Cortex of kidney (tissue), 1 donor: ENCODE results near the gene BLCAP.
"Not testable (repeated sequence)": the region's sequence is repeated elsewhere in the genome, so short reads cannot be mapped to it uniquely, and the experiment has no call there.

Experiments
- DNase-seq: peaks from one replicate; lab custom pipeline; 2025; lab: John Stamatoyannopoulos, UW

Gene BLCAP

DNA sequence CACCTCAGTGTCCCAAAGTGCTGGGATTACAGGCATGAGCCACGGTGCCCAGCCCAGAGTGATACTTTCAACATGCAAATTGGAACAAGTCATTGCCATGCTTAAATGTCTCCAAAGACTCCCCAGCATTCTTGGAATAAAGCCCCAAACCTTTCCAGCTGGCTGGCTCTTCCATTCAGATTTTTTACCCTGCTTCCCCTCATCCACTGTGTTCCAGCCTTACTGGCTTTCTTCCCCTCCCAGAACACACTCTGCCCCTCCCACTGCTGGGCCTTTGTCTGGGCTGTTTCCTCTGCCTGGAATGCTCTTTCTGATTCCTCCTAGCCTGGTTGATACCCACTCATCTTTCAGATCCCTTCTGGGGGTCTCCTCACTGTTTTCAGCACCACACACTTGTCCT is 46.8 kb downstream of the BLCAP start:
- no peak for DNase-seq

DNA sequence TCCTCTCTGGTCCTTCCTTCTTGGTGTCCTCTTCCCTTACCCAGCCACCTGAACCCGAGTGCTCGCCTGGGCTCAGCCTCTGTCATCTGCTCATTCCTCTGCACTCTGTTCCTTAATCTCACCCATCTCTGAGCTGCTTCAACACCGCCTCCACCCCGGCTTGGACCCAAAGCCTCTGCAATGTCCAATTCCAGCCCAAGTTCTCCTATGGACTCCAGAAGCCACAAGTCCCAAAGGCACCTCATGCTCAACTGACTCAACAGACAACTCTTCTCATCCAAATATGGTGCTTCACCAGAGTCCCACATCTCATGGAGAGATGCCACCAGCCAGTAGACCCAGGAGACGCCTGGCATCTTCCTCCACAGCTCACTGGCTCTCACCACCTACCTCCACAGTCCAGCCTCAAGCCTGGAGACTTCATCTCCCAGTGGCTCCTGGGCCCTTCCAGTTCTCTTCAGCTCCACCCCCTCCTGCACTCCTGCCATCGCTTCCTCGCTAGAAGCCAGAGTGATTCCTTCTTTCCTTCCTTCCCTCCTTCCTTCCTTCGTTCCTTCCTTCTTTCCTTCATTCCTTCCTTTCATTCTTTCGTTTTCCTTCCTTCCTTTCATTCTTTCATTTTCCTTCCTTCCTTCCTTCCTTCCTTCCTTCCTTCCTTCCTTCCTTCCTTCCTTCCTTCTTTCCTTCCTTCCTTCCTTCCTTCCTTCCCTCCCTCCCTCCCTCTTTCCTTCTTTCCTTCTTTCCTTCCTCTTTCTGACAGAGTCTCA is 47.6 kb downstream of the BLCAP start:
- DNase-seq, result no peak

DNA sequence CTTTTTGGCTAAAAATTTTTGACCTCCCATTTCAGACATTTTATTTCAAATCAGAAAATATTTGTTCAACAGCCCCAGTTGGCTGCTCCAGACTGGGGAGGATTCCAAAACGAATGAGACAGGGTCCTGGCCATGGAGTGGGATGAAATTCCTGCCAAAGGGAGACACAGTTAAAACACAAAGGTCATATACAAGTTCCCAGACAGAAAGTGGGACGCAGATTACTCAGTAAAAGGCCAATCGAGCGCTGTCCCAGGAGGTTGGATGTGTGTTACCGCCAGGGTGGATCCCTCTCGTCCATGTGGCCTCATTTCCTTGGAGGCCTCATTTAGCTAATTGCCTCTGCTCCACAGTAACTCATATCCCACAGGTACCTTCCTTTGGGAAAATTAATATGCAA is 48.4 kb downstream of the BLCAP start:
- DNase-seq, result no peak

DNA sequence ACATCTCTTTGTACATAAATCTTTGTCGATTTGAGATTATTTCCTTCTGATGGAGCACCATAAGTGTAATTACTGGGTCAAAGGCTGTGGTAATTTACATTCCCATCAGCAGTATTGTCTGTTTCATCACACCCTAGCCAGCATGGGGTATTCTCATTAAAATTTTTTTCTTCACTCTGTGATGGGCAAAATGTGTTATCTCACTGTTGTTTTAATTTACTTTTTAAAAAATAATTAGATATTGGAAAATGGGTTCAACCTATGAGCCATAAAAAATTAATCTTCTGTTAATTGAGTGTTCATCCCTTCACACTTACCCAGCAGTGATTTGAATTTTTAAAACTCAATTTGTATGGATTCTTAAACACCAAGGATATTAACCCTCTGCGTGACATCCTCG is 50.6 kb downstream of the BLCAP start:
- DNase-seq, result no peak

DNA sequence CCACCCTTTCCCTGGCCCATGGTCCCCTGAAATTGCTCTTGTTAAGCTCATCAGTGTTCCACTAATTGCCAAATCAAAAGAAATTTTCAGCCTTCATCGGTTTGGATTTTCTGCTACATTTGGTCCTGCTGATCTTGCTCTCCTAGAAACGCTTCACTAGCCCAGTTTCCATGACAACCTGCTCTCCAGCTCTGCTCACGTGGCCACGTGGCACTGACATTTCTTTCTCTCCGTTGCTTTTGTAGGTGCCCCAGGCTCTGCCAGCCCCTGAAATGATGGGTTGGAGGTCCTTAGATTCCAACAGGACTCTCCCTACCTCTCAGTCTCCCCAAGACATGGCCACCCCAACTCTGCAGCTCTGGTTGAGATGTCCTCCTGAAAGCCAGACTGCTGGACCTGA is 52.4 kb downstream of the BLCAP start:
- DNase-seq, result no peak

DNA sequence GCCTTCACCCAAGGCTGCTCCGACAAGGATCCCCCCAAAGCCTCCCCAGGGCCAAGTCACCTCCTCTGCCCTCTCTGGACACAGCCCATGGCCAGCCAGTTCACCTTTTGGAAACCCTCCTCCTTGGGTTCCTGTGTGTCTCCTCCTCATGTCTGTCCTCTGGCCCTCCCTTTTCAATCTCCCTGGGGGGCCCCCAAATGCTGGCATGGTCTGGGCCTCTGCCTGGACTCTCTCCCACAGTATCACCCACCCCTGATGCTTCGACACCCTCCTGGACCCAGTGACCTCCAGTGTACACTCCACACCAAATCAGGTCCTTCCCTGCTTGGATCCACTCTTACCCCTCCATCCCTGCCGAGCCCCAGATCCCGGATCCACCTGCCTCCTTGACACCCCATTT is 53.3 kb downstream of the BLCAP start:
- DNase-seq, result no peak

DNA sequence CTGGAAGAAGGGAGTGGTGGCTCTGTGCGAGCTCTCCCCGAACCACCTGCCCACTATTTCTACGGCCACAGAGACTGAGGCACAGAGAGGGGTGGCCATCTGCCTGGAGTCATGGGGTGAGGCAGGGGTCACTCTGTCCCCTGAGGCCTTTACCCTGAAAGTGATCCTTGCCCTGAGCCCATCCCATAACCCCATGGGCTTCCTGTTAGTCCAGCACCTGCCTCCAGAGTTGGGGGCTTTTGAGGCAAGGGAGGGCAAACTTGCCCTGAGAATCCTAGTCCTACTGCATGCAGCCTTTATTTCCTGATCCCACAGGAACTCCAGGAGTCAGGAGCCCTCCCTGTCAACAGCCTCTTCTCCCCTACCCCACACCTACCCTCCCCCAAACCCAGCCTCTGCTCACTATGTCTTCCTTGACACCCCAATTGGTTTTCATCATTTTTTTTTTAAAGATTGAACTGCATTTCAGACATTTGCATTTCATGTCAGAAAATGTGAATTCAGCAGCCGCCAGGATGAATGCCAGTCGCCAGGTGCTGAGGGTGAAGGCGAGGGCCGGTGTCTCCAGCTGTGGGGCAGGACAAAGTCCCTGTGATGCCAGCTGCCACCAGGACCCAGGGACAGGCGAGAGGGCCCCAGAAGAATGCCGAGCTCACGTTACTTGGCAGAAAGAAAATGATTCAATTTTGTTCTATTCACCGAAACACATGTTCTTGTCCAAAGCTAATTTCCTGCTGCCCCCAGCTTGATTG is 54.3 kb downstream of the BLCAP start:
- DNase-seq, result no peak

DNA sequence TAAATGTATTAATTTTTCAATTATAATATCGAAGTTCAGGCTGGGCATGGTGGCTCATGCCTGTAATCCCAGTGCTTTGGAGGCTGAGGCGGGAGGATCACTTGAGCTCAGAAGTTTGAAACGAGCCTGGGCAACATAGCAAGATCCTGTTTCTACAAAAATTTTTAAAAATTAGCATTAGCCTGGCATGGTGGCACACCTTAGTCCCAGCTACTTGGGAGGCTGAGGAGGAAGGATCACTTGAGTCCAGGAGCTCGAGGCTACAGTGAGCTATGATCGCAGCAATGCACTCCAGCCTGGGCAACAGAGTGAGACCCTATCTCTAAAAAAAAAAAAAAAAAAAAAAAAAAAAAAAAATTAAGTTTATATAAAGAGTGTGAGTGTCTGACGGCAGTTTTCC is 55.2 kb downstream of the BLCAP start:
- not testable (repeated sequence) for DNase-seq

DNA sequence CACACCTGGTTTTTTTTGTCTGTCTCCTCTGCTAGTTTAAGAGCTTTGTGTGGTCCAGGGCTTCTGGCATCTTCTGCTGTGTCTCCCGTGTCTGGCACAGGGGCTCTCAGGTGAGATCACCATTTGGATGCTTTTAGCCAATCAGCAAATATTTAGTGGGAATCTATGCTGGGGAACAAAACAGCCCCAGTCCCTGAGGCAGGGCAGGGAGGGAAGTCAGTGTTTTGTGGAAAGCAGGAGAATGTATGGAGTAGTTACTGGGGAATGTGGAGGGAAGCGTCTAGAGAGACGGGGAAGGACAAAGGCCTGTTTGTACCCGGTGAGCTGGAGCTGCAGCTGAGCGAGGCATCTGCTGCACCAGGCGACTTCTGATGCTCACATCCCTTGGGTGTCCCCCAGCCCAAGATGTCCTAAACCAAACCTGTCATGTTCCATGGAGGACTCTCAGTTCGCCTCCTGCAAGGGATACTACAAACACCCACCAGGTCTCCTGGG is 55.9 kb downstream of the BLCAP start:
- no peak for DNase-seq

DNA sequence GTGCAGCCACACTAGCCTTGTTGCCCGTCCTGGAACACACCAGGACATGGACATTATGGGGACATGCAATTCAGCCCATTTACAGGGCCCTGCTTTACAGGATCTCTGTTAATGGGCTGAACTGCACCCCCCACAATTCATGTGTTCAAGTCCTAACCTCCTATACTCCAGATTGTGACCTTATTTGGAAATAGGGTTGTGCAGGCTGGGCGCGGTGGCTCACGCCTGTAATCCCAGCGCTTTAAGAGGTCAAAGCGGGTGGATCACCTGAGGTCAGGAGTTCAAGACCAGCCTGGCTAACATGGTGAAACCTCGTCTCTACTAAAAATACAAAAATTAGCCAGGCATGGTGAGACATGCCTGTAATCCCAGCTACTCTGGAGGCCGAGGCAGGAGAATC is 57.5 kb downstream of the BLCAP start:
- DNase-seq, result not testable (repeated sequence)

DNA sequence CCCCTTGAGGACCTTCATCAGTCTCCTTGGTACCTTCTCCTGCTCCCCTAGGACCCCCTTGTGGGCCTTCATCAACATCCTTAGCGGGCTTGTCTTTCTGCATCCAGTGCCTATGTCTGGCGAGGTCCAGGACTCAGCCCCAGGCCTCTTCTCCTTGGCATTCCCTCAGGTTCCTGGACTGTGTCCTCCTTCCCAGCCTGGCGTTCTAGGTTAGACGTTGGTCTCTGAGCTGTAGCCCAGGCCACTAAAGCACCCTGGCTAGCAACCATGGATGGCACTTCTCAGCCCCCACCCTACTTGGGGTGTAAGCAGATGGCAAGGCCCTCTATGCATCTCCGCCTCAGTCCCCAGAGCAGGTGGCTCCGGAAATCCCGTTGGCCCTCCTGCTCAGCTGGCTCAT is 58.1 kb downstream of the BLCAP start:
- no peak for DNase-seq

DNA sequence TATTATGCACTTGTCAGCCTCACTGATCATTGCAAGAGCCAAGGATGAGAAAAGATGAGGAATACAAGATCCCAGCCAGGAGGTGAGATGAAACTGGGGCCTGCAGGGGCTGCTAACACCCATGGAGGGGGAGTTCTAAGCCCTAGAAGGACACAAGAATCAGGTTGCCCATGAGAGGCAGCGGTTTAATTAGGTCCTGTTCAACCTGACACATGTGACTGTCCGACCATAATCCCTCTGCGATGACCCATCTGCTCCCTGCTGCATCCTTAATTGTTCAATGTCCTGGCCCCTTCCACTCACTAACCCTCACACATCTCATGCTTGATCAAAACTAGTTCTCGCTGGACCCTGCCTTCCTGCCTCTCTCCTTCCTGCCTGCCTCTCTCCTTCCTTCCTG is 58.8 kb downstream of the BLCAP start:
- no peak for DNase-seq
